Measurements from ENCODE around the gene HMCN2.

HMCN2 gene

GRCh38 chr9:130451509-130452388 is 186.2 kb downstream of the HMCN2 start:
- DNase-seq (ENCODE audit: low read depth): no peak

GRCh38 chr9:130452835-130453234 is 187.3 kb downstream of the HMCN2 start:
- DNase-seq (ENCODE audit: low read depth): no peak

GRCh38 chr9:130453487-130453886 is 187.9 kb downstream of the HMCN2 start:
- DNase-seq (ENCODE audit: low read depth): no peak

- DNase-seq (ENCODE audit: low read depth): no peak
Observed at GRCh38 chr9:130454096-130454811, 188.7 kb downstream of the HMCN2 start.

GRCh38 chr9:130454812-130455325 is 189.3 kb downstream of the HMCN2 start:
- DNase-seq (ENCODE audit: low read depth): no peak

GRCh38 chr9:130458027-130458803 is 192.7 kb downstream of the HMCN2 start:
- DNase-seq (ENCODE audit: low read depth): no peak

GRCh38 chr9:130458804-130459067 is 193.2 kb downstream of the HMCN2 start:
- DNase-seq (ENCODE audit: low read depth): no peak

- DNase-seq (ENCODE audit: low read depth): no peak
Observed at GRCh38 chr9:130459151-130459550, 193.6 kb downstream of the HMCN2 start.

GRCh38 chr9:130459941-130460669 is 194.5 kb downstream of the HMCN2 start:
- DNase-seq (ENCODE audit: low read depth): no peak

GRCh38 chr9:130461218-130461630 is 195.7 kb downstream of the HMCN2 start:
- DNase-seq (ENCODE audit: low read depth): peak; percentile 46

GRCh38 chr9:130461731-130462130 is 196.2 kb downstream of the HMCN2 start:
- DNase-seq (ENCODE audit: low read depth): no peak

- DNase-seq (ENCODE audit: low read depth): no peak
Observed at GRCh38 chr9:130462685-130463540, 197.4 kb downstream of the HMCN2 start.

- no peak for DNase-seq (ENCODE audit: low read depth)
Observed at GRCh38 chr9:130463763-130464745, 198.5 kb downstream of the HMCN2 start.

GRCh38 chr9:130465383-130466096 is 200.0 kb downstream of the HMCN2 start:
- DNase-seq (ENCODE audit: low read depth): no peak

GRCh38 chr9:130466537-130467217 is 201.1 kb downstream of the HMCN2 start:
- DNase-seq (ENCODE audit: low read depth): no peak

- DNase-seq (ENCODE audit: low read depth): no peak
Observed at GRCh38 chr9:130467316-130467715, 201.8 kb downstream of the HMCN2 start.

GRCh38 chr9:130468566-130468965 is 203.0 kb downstream of the HMCN2 start:
- no peak for DNase-seq (ENCODE audit: low read depth)

- no peak for DNase-seq (ENCODE audit: low read depth)
Observed at GRCh38 chr9:130470269-130470668, 204.7 kb downstream of the HMCN2 start.

Data from activated T-helper 1 cell treated with Interleukin-2 at 50 U/mL for 16 hours (primary cell).